SK-N-SH treated with all-trans-retinoic acid at 6 μM for 48 hours (cell line): ENCODE data around the gene TBATA.

Experiments
- ATAC-seq: fragments of 200-7000 bp; cut with Tn5 transposase; 3 replicates; pipeline ENCODE4 v1.9.1; 2020; ENCODE audit warnings: mild to moderate bottlenecking, moderate library complexity
- ARNTL ChIP-seq: fragments of 450-650 bp; formaldehyde crosslinking; IDR thresholded peaks from 2 replicates; pipeline ENCODE4 v1.5.0; 2020; ENCODE audit warnings: low read depth, mild to moderate bottlenecking, moderate library complexity, borderline replicate concordance
- BACH2 ChIP-seq: fragments of 250-450 bp; sonication (Bioruptor Pico); IDR thresholded peaks from 2 replicates; pipeline ENCODE4 v1.9.0; 2021; ENCODE audit warnings: mild to moderate bottlenecking, borderline replicate concordance
- CREB5 ChIP-seq: fragments of 250-450 bp; sonication (Bioruptor Pico); IDR thresholded peaks from 2 replicates; pipeline ENCODE4 v1.5.1; 2020; ENCODE audit warnings: low read depth, mild to moderate bottlenecking, moderate library complexity
- CSDC2 ChIP-seq: fragments of 250-450 bp; sonication (Bioruptor Pico); IDR thresholded peaks from 2 replicates; pipeline ENCODE4 v1.5.0; 2020; ENCODE audit warnings: mild to moderate bottlenecking, moderate library complexity
- ESRRG ChIP-seq: fragments of 250-450 bp; sonication (Bioruptor Pico); IDR thresholded peaks from 2 replicates; pipeline ENCODE4 v1.6.1; 2021; ENCODE audit warnings: mild to moderate bottlenecking
- GLIS3 ChIP-seq: fragments of 250-450 bp; sonication (Bioruptor Pico); IDR thresholded peaks from 2 replicates; pipeline ENCODE4 v1.5.0; 2020; ENCODE audit warnings: mild to moderate bottlenecking, moderate library complexity
- ISL1 ChIP-seq: fragments of 250-450 bp; sonication (Bioruptor Pico); IDR thresholded peaks from 2 replicates; pipeline ENCODE4 v2.1.2; 2022; ENCODE audit warnings: mild to moderate bottlenecking, moderate library complexity
- OSR1 ChIP-seq: fragments of 250-450 bp; sonication (Bioruptor Pico); IDR thresholded peaks from 2 replicates; pipeline ENCODE4 v1.8.0; 2022; ENCODE audit warnings: moderate library complexity, mild to moderate bottlenecking, inconsistent platforms
- PATZ1 ChIP-seq: fragments of 250-450 bp; sonication (Bioruptor Pico); IDR thresholded peaks from 2 replicates; pipeline ENCODE4 v1.8.0; 2020; ENCODE audit warnings: mild to moderate bottlenecking, moderate library complexity, borderline replicate concordance
- PPARA ChIP-seq: fragments of 250-450 bp; sonication (Bioruptor Pico); IDR thresholded peaks from 2 replicates; pipeline ENCODE4 v1.5.0; 2020; ENCODE audit warnings: mild to moderate bottlenecking, borderline replicate concordance
- RARB ChIP-seq: fragments of 250-450 bp; sonication (Bioruptor Pico); IDR thresholded peaks from 2 replicates; pipeline ENCODE4 v1.8.0; 2021; ENCODE audit warnings: mild to moderate bottlenecking, moderate library complexity
- SNAI2 ChIP-seq: fragments of 250-450 bp; sonication (Bioruptor Pico); IDR thresholded peaks from 2 replicates; pipeline ENCODE4 v1.5.0; 2020; ENCODE audit warnings: mild to moderate bottlenecking, moderate library complexity
- TCF4 ChIP-seq: fragments of 250-450 bp; sonication (Bioruptor Pico); IDR thresholded peaks from 2 replicates; pipeline ENCODE4 v1.8.0; 2021; ENCODE audit warnings: mild to moderate bottlenecking, moderate library complexity, borderline replicate concordance
- TOX ChIP-seq: fragments of 250-450 bp; sonication (Bioruptor Pico); IDR thresholded peaks from 2 replicates; pipeline ENCODE4 v1.8.0; 2021; ENCODE audit warnings: mild to moderate bottlenecking, moderate library complexity, borderline replicate concordance
- ZC3H10 ChIP-seq: fragments of 250-450 bp; sonication (Bioruptor Pico); IDR thresholded peaks from 2 replicates; pipeline ENCODE4 v1.5.1; 2021; ENCODE audit warnings: mild to moderate bottlenecking, moderate library complexity
- ZFP30 ChIP-seq: fragments of 450-650 bp; formaldehyde crosslinking; IDR thresholded peaks from 2 replicates; pipeline ENCODE4 v1.5.0; 2022; ENCODE audit warnings: mild to moderate bottlenecking, moderate library complexity
- ZNF565 ChIP-seq: fragments of 450-650 bp; formaldehyde crosslinking; conservative IDR thresholded peaks from 2 replicates; pipeline ENCODE4 v1.5.0; 2020; ENCODE audit warnings: low read depth, mild to moderate bottlenecking, moderate library complexity
- ZNF70 ChIP-seq: fragments of 450-650 bp; formaldehyde crosslinking; IDR thresholded peaks from 2 replicates; pipeline ENCODE4 v1.5.0; 2020; ENCODE audit warnings: mild to moderate bottlenecking, moderate library complexity
- ZNF8 ChIP-seq: fragments of 450-650 bp; formaldehyde crosslinking; IDR thresholded peaks from 2 replicates; pipeline ENCODE4 v1.5.0; 2020; ENCODE audit warnings: mild to moderate bottlenecking, moderate library complexity
- TF ChIP-seq, protein P1 (sequence below): fragments of 250-450 bp; sonication (Bioruptor Pico); IDR thresholded peaks from 2 replicates; pipeline ENCODE4 v1.5.1; 2021; ENCODE audit warnings: mild to moderate bottlenecking, moderate library complexity
- TF ChIP-seq, protein P2 (sequence below): fragments of 250-450 bp; sonication (Bioruptor Pico); IDR thresholded peaks from 2 replicates; pipeline ENCODE4 v1.8.0; 2021; ENCODE audit warnings: low read depth, mild to moderate bottlenecking, moderate library complexity, borderline replicate concordance
- TF ChIP-seq, protein P3 (sequence below): fragments of 250-450 bp; sonication (Bioruptor Pico); IDR thresholded peaks from 2 replicates; pipeline ENCODE4 v1.5.0; 2020; ENCODE audit warnings: mild to moderate bottlenecking, moderate library complexity

The TBATA gene

GRCh38 chr10:70737250-70737649 lies 47.9 kb downstream of the TBATA start:
- no peak for ATAC-seq
- TF ChIP-seq GLIS3 (no peak), ISL1 (CRISPR knock-in tag) (no peak), CREB5 (no peak), ZNF70 (CRISPR knock-in tag) (no peak), ZNF565 (CRISPR knock-in tag) (no peak), ZC3H10 (CRISPR knock-in tag) (no peak), CSDC2 (no peak), PPARA (no peak)
- TF ChIP-seq, protein P1, sequence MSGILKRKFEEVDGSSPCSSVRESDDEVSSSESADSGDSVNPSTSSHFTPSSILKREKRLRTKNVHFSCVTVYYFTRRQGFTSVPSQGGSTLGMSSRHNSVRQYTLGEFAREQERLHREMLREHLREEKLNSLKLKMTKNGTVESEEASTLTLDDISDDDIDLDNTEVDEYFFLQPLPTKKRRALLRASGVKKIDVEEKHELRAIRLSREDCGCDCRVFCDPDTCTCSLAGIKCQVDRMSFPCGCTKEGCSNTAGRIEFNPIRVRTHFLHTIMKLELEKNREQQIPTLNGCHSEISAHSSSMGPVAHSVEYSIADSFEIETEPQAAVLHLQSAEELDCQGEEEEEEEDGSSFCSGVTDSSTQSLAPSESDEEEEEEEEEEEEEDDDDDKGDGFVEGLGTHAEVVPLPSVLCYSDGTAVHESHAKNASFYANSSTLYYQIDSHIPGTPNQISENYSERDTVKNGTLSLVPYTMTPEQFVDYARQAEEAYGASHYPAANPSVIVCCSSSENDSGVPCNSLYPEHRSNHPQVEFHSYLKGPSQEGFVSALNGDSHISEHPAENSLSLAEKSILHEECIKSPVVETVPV (CRISPR knock-in tag) = no peak
- TF ChIP-seq, protein P2, sequence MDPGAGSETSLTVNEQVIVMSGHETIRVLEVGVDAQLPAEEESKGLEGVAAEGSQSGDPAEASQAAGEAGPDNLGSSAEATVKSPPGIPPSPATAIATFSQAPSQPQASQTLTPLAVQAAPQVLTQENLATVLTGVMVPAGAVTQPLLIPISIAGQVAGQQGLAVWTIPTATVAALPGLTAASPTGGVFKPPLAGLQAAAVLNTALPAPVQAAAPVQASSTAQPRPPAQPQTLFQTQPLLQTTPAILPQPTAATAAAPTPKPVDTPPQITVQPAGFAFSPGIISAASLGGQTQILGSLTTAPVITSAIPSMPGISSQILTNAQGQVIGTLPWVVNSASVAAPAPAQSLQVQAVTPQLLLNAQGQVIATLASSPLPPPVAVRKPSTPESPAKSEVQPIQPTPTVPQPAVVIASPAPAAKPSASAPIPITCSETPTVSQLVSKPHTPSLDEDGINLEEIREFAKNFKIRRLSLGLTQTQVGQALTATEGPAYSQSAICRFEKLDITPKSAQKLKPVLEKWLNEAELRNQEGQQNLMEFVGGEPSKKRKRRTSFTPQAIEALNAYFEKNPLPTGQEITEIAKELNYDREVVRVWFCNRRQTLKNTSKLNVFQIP (CRISPR knock-in tag) = no peak

DNA sequence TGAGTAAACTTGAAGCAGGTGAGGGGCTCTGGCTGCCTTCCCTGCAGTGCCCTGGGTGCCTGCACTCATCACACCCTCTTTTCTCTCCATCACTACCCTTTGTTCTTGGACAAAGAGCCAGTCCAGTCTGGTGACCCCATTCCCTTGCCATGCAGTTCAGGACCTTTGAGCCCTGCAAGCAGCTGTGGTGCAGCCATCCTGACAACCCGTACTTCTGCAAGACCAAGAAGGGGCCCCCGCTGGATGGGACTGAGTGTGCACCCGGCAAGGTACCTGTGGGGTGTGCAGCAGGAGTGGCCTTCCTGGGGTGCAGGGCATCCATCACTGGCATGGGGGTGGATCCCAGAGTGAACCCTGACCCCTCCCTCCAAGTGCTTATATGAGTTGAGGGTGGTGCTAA lies 48.7 kb downstream of the TBATA start:
- no peak for ATAC-seq
- TF ChIP-seq BACH2 (no peak), CSDC2 (no peak), PATZ1 (no peak), SNAI2 (CRISPR knock-in tag) (no peak), ZC3H10 (CRISPR knock-in tag) (no peak), RARB (no peak), GLIS3 (no peak), ESRRG (CRISPR knock-in tag) (no peak), ZNF70 (CRISPR knock-in tag) (no peak), TCF4 (CRISPR knock-in tag) (no peak), OSR1 (CRISPR knock-in tag) (no peak), ISL1 (CRISPR knock-in tag) (no peak), TOX (CRISPR knock-in tag) (no peak), PPARA (no peak), ARNTL (CRISPR knock-in tag) (no peak), ZFP30 (no peak)
- TF ChIP-seq, protein P1 (CRISPR knock-in tag) = no peak

- ATAC-seq = no peak
- TF ChIP-seq GLIS3 = no peak
- no peak for TF ChIP-seq ZNF8 (CRISPR knock-in tag)
- no peak for TF ChIP-seq CSDC2
- TF ChIP-seq, protein P1 (CRISPR knock-in tag) = no peak
- no peak for TF ChIP-seq OSR1 (CRISPR knock-in tag)
- TF ChIP-seq, protein P3, sequence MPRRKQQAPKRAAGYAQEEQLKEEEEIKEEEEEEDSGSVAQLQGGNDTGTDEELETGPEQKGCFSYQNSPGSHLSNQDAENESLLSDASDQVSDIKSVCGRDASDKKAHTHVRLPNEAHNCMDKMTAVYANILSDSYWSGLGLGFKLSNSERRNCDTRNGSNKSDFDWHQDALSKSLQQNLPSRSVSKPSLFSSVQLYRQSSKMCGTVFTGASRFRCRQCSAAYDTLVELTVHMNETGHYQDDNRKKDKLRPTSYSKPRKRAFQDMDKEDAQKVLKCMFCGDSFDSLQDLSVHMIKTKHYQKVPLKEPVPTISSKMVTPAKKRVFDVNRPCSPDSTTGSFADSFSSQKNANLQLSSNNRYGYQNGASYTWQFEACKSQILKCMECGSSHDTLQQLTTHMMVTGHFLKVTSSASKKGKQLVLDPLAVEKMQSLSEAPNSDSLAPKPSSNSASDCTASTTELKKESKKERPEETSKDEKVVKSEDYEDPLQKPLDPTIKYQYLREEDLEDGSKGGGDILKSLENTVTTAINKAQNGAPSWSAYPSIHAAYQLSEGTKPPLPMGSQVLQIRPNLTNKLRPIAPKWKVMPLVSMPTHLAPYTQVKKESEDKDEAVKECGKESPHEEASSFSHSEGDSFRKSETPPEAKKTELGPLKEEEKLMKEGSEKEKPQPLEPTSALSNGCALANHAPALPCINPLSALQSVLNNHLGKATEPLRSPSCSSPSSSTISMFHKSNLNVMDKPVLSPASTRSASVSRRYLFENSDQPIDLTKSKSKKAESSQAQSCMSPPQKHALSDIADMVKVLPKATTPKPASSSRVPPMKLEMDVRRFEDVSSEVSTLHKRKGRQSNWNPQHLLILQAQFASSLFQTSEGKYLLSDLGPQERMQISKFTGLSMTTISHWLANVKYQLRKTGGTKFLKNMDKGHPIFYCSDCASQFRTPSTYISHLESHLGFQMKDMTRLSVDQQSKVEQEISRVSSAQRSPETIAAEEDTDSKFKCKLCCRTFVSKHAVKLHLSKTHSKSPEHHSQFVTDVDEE = no peak
- no peak for TF ChIP-seq RARB
- TF ChIP-seq PPARA = no peak
Measured at GRCh38 chr10:70735161-70735560, 50.0 kb downstream of the TBATA start.
